Choroid plexus epithelial cell (primary cell): ENCODE data around the gene HABP2.

Source experiments
- DNase-seq: peaks from one replicate; pipeline ENCODE4 v3.0.0-alpha.2; 2010; ENCODE audit warnings: low read depth
- H3K4me3 ChIP-seq: 2 replicates; pipeline ENCODE4 v1.5.1; 2011; ENCODE audit warnings: low read depth, mild to moderate bottlenecking, control low read depth, low read length, moderate library complexity
- TF ChIP-seq, protein P1 (sequence below): conservative IDR thresholded peaks from 2 replicates; pipeline ENCODE4 v1.5.1; 2011; ENCODE audit warnings: low read depth, mild to moderate bottlenecking, control low read depth, inconsistent platforms, low read length, moderate library complexity

The HABP2 gene

DNA sequence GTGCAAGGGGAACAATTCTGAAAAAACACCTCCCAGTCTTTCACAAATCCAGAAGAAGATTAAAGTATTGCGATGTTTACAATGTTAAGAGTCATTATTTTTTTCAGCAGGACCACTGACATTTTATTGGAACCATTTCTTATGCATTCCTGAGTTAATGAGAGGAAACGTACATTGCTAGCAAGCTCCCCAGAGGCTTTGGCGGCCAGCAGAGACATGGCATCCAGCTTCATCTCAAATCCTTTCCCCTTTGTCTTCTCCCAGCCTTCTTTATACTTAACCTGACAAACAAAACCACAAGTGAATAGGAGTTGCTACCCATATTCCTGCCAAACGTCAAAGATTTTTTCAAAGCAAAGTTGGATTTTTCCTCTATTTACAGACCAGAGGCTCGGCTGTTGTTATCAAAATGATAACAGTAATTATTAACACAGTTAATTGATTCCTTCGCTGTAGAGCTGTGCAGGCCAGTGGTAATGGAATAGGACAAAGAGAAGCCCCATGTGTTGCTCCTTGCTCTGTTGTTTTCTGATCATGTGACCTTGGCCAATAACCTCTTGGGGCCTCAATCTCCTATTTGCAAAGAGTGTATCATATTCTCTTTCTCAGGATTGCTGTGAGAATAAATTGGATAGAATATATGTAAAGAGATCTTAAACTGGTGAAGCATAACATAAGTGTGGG, 79.0 kb downstream of the HABP2 start:
- DNase-seq = no peak
- no peak overlapping the region for H3K4me3 ChIP-seq
- TF ChIP-seq, protein P1, sequence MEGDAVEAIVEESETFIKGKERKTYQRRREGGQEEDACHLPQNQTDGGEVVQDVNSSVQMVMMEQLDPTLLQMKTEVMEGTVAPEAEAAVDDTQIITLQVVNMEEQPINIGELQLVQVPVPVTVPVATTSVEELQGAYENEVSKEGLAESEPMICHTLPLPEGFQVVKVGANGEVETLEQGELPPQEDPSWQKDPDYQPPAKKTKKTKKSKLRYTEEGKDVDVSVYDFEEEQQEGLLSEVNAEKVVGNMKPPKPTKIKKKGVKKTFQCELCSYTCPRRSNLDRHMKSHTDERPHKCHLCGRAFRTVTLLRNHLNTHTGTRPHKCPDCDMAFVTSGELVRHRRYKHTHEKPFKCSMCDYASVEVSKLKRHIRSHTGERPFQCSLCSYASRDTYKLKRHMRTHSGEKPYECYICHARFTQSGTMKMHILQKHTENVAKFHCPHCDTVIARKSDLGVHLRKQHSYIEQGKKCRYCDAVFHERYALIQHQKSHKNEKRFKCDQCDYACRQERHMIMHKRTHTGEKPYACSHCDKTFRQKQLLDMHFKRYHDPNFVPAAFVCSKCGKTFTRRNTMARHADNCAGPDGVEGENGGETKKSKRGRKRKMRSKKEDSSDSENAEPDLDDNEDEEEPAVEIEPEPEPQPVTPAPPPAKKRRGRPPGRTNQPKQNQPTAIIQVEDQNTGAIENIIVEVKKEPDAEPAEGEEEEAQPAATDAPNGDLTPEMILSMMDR = no peak
